Activated CD4-positive, CD25-positive, alpha-beta regulatory T cell treated with anti-CD3 and anti-CD28 coated beads, Interleukin-2, amount 50 U/mL, for 72 hours (primary cell): ENCODE data around the gene EFR3B.
"Not testable (repeated sequence)": the region's sequence is repeated elsewhere in the genome, so short reads cannot be mapped to it uniquely, and the experiment has no call there.

ENCODE experiments used
- DNase-seq: peaks from one replicate; pipeline ENCODE4 v3.0.0; 2021

Gene EFR3B

DNA sequence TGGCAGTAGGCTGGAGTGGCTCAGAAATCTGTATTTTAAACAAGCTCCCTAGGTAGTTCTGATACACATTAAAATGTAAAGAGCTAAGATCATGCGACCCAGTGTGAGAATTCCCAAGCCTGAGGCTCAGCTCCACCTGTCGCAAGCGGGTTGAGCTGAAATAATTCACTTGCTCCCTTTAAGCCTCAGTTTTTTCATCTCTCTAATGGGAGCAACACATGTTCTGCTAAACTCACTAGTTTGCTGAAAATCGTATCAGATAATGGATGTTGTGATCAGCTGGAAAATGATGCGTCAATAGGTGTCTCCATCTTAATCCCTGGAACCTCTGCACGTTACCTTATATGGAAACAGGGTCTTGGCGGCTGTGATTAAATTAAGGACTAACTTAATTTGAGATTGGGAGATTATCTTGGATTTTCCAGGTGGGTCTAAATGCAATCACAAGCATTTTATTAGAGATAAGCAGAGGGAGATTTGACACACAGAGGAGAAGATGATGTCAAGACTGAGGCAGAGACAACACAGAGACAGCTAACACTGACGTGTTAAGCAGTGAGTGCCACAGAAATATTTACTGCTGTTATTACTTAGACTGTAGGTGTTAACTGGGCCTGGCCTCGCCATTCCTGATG lies 73.5 kb downstream of the EFR3B start:
- DNase-seq, result no peak

GRCh38 chr2:25115902-25116301 lies 74.0 kb downstream of the EFR3B start:
- DNase-seq, result no peak

- no peak for DNase-seq
Measured at GRCh38 chr2:25116956-25117355, 75.1 kb downstream of the EFR3B start.

GRCh38 chr2:25119263-25119662 lies 77.4 kb downstream of the EFR3B start:
- no peak for DNase-seq

DNA sequence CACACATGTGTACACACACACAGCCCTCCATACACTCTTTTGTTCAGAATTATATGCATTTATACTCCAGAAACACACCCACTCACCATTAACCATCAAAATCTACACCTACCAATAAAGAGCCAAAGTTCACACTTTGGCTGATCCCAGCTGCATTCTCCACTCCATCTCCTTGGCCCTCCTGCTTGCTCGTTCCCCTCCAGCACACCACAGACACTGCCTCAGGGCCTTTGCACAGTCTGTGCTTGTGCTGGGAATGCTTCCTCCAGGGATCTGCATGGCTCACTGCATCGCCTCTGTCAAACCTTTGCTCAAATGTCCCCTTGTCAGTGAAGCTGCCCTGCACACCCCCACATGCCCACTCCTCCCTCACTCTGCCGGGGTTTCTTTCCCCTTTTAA lies 80.5 kb downstream of the EFR3B start:
- DNase-seq, result no peak

DNA sequence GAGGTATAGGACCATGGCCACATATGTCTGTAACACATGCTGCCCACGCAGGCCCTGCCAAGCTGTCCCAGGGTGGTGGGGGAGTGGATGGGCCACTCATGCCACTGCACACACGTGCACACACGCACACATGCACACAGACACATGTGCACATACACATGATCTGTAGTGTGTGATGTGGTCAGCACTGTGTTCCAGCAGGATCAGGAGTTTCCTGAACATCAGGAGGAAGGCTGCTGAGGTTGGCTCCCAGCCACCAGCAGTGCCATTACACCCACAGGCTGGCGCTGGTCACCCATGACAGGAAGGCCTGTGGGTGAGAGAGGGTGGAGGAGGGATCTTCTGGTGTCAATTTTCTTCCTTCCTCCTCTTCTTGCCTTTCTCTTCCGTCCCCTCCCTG lies 81.8 kb downstream of the EFR3B start:
- no peak for DNase-seq

DNA sequence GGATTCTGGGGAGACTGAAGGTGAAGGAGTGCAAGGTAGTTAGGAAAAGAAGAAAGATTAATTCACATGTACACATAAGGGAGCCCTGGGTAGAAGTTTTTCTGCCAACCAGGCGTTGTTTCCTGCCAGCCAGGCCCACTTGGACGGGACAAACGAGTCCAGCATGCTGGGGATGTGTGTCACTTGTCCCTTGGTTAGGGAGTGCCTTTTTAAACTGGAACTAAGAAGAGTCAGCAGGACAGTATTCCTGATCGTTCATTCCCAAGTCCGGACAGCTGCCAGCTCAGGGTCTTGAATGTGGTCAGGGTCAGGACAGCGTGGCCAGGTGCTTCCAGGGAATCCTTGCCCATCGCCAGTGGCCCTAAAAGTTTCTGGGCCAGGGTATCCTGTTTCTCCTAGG lies 83.3 kb downstream of the EFR3B start:
- no peak for DNase-seq

DNA sequence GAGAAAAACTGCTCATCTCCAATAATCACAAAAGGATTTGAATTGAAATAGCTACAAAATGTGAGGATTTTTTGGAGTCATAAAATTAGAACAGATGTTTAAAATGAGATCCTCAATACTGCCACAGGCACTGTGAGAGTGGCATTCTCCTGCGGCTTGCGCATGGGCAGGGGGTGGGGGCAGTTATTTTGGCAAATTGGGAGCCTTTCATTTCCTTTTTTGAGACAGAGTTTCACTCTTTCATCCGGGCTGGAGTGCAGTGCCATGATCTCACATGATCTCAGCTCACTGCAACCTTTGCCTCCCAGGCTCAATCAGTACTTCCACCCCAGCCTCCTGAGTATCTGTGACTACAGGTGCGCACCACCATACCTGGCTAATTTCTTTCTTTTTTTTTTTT lies 84.1 kb downstream of the EFR3B start:
- no peak for DNase-seq

DNA sequence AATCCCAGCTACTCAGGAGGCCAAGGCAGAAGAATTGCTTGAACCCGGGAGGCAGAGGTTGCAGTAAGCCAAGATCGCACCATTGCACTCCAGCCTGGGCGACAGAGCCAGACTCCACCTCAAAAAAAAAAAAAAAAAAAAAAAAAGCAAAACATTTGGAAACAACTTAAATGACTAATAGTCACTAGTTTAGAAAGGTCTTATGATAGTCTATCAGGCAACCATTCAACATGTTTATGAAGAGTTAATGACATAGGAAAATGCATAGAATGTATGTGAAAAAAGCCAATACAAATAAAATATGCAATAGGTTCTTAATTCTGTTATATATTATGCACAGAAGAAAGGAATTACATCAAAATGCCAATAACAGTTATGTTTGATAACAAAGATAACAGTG lies 85.2 kb downstream of the EFR3B start:
- not testable (repeated sequence) for DNase-seq

DNA sequence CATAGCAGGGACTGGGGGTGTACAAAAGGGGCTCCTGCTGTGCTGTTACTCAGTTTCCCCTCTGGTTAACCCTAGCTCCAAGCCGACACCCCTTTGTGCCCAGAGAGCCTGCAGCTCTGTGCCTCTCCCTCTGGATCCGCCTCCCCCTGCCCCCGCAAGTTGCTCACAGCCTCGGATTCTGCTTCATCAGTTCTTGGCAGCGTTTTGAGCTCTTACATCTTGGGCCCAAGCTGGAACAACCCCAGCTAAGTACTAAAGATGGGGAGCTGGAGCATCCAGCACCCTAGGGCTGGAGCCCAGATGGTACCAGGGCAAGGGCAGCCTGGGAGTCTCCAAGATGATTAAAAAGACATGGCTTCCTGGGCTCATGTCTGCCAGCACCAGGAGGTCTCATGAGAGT lies 85.8 kb downstream of the EFR3B start:
- DNase-seq, result no peak

GRCh38 chr2:25129901-25130520 lies 88.1 kb downstream of the EFR3B start:
- no peak for DNase-seq

DNA sequence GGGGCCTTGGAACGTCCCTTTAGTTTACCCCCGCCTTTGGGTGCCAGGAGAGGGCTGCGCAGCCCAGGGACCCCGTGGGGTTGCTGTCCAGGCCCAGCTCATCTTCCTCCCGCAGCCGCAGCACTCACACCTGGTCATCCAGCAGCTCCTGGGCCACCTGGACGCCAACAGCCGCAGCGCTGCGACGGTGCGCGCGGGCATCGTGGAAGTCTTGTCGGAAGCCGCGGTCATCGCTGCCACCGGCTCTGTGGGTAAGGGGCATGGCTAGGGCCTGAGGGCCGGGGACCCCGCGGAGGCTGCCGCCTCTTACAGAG lies 89.3 kb downstream of the EFR3B start:
- DNase-seq, result no peak

- DNase-seq, result no peak
Measured at GRCh38 chr2:25131567-25132298, 89.9 kb downstream of the EFR3B start.

- no peak for DNase-seq
Measured at GRCh38 chr2:25132299-25132635, 90.4 kb downstream of the EFR3B start.

GRCh38 chr2:25132693-25133092 lies 90.8 kb downstream of the EFR3B start:
- DNase-seq, result no peak

GRCh38 chr2:25140535-25140934 lies 98.7 kb downstream of the EFR3B start:
- DNase-seq, result not testable (repeated sequence)

DNA sequence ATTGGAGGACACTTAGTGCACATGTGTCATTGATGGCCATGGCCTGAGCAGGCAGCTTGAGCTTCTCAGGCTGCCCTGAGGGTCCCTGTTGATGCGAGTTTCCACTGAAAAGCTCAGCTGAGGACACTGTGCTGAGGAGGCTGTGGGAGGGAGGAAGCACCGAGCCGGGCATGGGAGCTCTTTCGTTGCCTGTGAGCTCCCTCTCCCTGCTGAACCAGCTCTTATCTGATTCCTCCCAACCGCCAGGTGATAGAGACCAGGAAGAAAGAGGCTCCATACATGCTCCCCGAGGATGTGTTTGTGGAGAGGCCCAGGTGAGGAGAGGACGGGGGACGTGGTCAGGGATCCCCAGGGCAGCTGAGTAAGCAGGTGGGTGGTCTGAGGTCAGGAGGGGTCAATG lies 99.2 kb downstream of the EFR3B start:
- DNase-seq, result no peak

- DNase-seq, result no peak
Measured at GRCh38 chr2:25145803-25146202, 103.9 kb downstream of the EFR3B start.

- no peak for DNase-seq
Measured at GRCh38 chr2:25146896-25147295, 105.0 kb downstream of the EFR3B start.

GRCh38 chr2:25149646-25150045 lies 107.8 kb downstream of the EFR3B start:
- no peak for DNase-seq

DNA sequence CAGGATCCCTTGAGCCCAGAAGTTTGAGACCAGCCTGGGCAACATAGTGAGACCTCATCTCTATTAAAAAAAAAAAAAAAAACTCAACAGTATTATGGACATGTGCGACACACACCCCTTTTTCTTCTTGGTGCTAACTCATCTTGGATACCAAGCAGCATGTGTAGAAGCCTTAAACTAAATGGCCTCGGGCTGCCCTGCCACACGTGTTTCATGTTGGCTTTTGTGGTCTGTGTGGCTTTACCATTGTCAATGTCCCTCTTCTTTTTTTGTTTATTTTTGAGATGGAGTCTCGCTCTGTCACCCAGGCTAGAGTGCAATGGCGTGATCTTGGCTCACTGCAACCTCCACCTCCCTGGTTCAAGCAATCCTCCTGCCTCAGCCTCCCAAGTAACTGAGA lies 109.1 kb downstream of the EFR3B start:
- not testable (repeated sequence) for DNase-seq

GRCh38 chr2:25151718-25152117 lies 109.8 kb downstream of the EFR3B start:
- DNase-seq, result no peak

GRCh38 chr2:25155401-25155800 lies 113.5 kb downstream of the EFR3B start:
- DNase-seq, result no peak

GRCh38 chr2:25158096-25158852 lies 116.4 kb downstream of the EFR3B start:
- no peak for DNase-seq
